HG02610 (cell line): Measurements from ENCODE around the gene RPIA.
"Not testable (repeated sequence)": the region's sequence is repeated elsewhere in the genome, so short reads cannot be mapped to it uniquely, and the experiment has no call there.

ENCODE experiments used
- ATAC-seq: cut with Tn5 transposase; IDR thresholded peaks from one replicate; pipeline ENCODE4 v1.9.1; 2021; ENCODE audit warnings: mild to moderate bottlenecking, moderate library complexity; ENCODE audit not compliant: unreplicated experiment

RPIA gene

GRCh38 chr2:88765154-88765888, 73.8 kb downstream of the RPIA start:
- ATAC-seq, result no peak

GRCh38 chr2:88765889-88766481, 74.5 kb downstream of the RPIA start:
- not testable (repeated sequence) for ATAC-seq

- ATAC-seq, result no peak
Measured at GRCh38 chr2:88770016-88770415, 78.5 kb downstream of the RPIA start.

DNA sequence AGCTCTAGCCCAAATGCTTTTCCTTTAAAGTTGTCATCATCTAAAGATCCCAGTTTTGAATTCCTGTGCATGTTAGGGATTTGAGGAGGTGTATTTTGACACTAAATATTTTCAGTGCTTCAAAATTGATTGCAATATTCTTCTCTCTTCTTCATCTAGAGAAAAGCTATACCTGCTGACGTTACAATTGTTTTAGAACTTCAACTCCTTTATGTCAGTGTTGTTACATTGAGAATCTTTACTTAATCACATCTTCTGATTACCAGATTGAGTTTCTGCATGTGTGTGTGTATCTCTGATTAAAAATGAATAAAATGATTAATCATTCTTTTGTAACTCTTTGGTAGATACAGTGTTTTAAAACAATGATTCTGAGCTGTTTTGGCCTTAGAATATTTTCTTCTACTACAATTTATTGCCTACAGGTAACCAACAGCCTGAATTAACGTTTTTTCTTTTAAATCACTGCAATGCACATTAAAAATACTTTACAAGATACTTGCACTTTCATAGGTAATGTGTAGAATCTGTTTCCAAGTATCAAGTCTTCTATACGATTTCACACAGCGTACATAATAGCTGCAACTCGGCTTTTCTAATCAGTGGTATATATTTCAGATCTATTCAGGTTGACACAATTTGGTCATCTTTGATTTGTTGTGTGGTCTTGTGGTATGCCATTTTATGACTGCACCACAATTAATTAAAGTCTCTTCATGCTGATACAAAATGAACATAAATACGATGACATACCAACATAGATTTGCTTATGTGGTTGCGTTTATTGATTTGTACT, 82.0 kb downstream of the RPIA start:
- not testable (repeated sequence) for ATAC-seq

GRCh38 chr2:88789213-88789612, 97.7 kb downstream of the RPIA start:
- ATAC-seq, result not testable (repeated sequence)

- ATAC-seq, result not testable (repeated sequence)
Measured at GRCh38 chr2:88795932-88796331, 104.5 kb downstream of the RPIA start.

DNA sequence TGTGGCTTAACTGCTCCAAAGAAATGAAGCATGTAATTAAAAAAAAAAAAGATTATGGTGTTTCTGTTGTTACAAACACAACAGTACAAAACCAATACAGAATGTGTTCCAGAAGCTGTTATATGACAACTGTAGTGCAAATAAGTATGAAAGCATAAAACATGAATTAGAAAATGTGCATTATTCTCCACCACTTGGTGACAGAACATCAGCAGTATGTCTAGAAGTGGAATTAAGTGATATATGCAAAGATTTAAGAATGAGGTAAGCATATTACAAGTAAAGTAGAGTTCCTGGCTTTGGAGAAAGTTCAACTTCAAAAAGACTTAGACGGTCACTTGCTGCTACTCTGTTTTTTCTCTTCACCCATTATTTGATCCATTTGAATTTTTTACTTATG, 105.0 kb downstream of the RPIA start:
- ATAC-seq, result not testable (repeated sequence)

DNA sequence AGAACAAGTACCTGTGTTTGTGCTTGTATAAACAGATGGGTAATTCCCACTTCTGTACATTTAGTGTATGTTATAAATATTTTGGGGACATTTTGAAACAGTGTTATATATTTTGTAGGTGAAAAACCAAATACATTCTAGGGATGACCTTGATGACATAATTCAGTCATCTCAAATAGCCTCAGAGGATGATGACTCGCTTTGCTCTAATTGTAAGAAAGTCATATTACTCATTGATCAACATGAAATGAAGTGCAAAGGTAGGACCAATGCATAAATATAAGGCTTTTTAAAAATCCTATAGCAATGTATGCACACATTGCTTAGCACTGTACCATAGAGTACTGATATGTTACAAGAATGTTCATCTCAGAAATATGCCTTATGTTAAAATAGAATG, 105.7 kb downstream of the RPIA start:
- ATAC-seq, result not testable (repeated sequence)
